A673 (cell line): ENCODE results near the gene IMMP2L. TPM values are rescaled to one million over a fixed set of nuclear protein-coding genes. Genes with fewer than 3 reads are reported as not detected.

Experiments used
- BruUV-seq: library from RNA; stranded (reverse); fragments of 400-500 nt; replicated peaks from 2 replicates; lab custom pipeline; 2021; lab: Mats Ljungman, UMichigan
- CTCF ChIA-PET: fragments of 300-600 bp; sonication (Branson Sonifier 250); formaldehyde crosslinking; loops from one replicate; lab custom pipeline; 2022; ENCODE audit warnings: antibody characterized with exemption; lab: Charles Lee
- POLR2A ChIA-PET: fragments of 300-600 bp; sonication (Branson Sonifier 250); formaldehyde crosslinking; loops from one replicate; lab custom pipeline; 2022; ENCODE audit warnings: antibody characterized with exemption; ENCODE audit not compliant: low non-redundant PET; lab: Charles Lee
- DNase-seq: peaks from one replicate; pipeline ENCODE4 v3.0.0-alpha.2; 2015; ENCODE audit warnings: low spot score
- H3K27ac ChIP-seq: fragments of 200-600 bp; sonication (generic); 2 replicates; pipeline ENCODE4 v1.5.1; 2016; ENCODE audit warnings: mixed run types, low read depth, mild to moderate bottlenecking, mixed read lengths, antibody characterized with exemption, low read length; ENCODE audit not compliant: poor library complexity, severe bottlenecking
- H3K27me3 ChIP-seq: fragments of 200-600 bp; sonication (generic); replicated peaks from 2 replicates; pipeline ENCODE4 v1.6.1; 2017; ENCODE audit warnings: mixed run types, low read depth, mild to moderate bottlenecking, mixed read lengths, antibody characterized with exemption, low read length; ENCODE audit not compliant: insufficient read depth, poor library complexity
- H3K36me3 ChIP-seq: fragments of 200-600 bp; sonication (generic); 2 replicates; pipeline ENCODE4 v1.6.1; 2016; ENCODE audit warnings: mixed run types, mild to moderate bottlenecking, mixed read lengths, antibody characterized with exemption, low read length; ENCODE audit not compliant: insufficient read depth, poor library complexity, severe bottlenecking
- H3K4me1 ChIP-seq: fragments of 200-600 bp; sonication (generic); 2 replicates; pipeline ENCODE4 v1.6.1; 2017; ENCODE audit warnings: mixed run types, mild to moderate bottlenecking, mixed read lengths, antibody characterized with exemption, low read length; ENCODE audit not compliant: insufficient read depth, poor library complexity, severe bottlenecking
- H3K4me3 ChIP-seq: fragments of 200-600 bp; sonication (generic); 2 replicates; pipeline ENCODE4 v1.5.1; 2016; ENCODE audit warnings: low read depth, mixed run types, mild to moderate bottlenecking, mixed read lengths, low read length; ENCODE audit not compliant: poor library complexity, severe bottlenecking
- H3K9me3 ChIP-seq: fragments of 200-600 bp; sonication (generic); 2 replicates; pipeline ENCODE4 v1.6.1; 2016; ENCODE audit warnings: mixed run types, low read depth, mild to moderate bottlenecking, mixed read lengths, antibody characterized with exemption, low read length; ENCODE audit not compliant: poor library complexity, severe bottlenecking
- CTCF ChIP-seq: fragments of 300-800, 200-600 bp; sonication (generic); conservative IDR thresholded peaks from 2 replicates; pipeline ENCODE4 v1.5.1; 2017; ENCODE audit warnings: low read depth, mild to moderate bottlenecking, antibody characterized with exemption, low read length, moderate library complexity, mixed read lengths
- EZH2 ChIP-seq: fragments of 200-600 bp; sonication (generic); IDR thresholded peaks from 2 replicates; pipeline ENCODE4 v1.6.1; 2017; ENCODE audit warnings: borderline replicate concordance, low read depth, mild to moderate bottlenecking, mixed read lengths, antibody characterized with exemption, low read length; ENCODE audit not compliant: poor library complexity, severe bottlenecking
- intact Hi-C: fragments of 100-400 bp; cut with micrococcal nuclease; formaldehyde crosslinking; loops from one replicate; pipeline ENCODE4 v1.10.0; 2022; ENCODE audit not compliant: unreplicated experiment
- total RNA-seq: library from RNA; stranded (reverse); gene quantifications from 2 replicates; pipeline ENCODE4 v1.2.3, GENCODE V29; 2021

Gene IMMP2L
- total RNA-seq, 1 experiment from 2014 or later = 10.0 TPM

GRCh38 chr7:111025006-111025405, 537.3 kb downstream of the IMMP2L start:
- no peaks in the 10 kb centered on the region for H3K9me3 ChIP-seq
- no peak for DNase-seq
- CTCF ChIA-PET = no interaction called here
- intact Hi-C loops = no loop called here
- H3K4me3 ChIP-seq = no peak overlapping the region
- H3K4me1 ChIP-seq = peaks cover 34% of the 10 kb centered on the region
- H3K27me3 ChIP-seq = no peaks in the 10 kb centered on the region
- POLR2A ChIA-PET = no interaction called here
- TF ChIP-seq EZH2 (no peak), CTCF (no peak)
- BruUV-seq = no TSS peak
- H3K27ac ChIP-seq = no peak overlapping the region
- no peaks in the 10 kb centered on the region for H3K36me3 ChIP-seq

- Histone ChIP-seq H3K9me3 (no peaks in the 10 kb centered on the region), H3K4me1 (no peaks in the 10 kb centered on the region), H3K4me3 (no peak overlapping the region), H3K27me3 (no peaks in the 10 kb centered on the region), H3K27ac (no peak overlapping the region), H3K36me3 (no peaks in the 10 kb centered on the region)
- DNase-seq = no peak
- no TSS peak for BruUV-seq
- ChIA-PET CTCF (no interaction called here), POLR2A (no interaction called here)
- intact Hi-C loops = no loop called here
- TF ChIP-seq CTCF (no peak), EZH2 (no peak)
Observed at GRCh38 chr7:111018960-111019736, 543.1 kb downstream of the IMMP2L start.

GRCh38 chr7:111018447-111018846, 543.8 kb downstream of the IMMP2L start:
- no peaks in the 10 kb centered on the region for H3K4me1 ChIP-seq
- H3K9me3 ChIP-seq = no peaks in the 10 kb centered on the region
- TF ChIP-seq EZH2 = no peak
- no peak for TF ChIP-seq CTCF
- no peaks in the 10 kb centered on the region for H3K27me3 ChIP-seq
- no peak for DNase-seq
- intact Hi-C loops = no loop called here
- no TSS peak for BruUV-seq
- H3K27ac ChIP-seq = no peak overlapping the region
- no peak overlapping the region for H3K4me3 ChIP-seq
- POLR2A ChIA-PET = no interaction called here
- H3K36me3 ChIP-seq = no peaks in the 10 kb centered on the region
- CTCF ChIA-PET = no interaction called here
